Chondrocyte (in vitro differentiated cells): ENCODE results near the gene UBE4B. TPM values are rescaled to one million over a fixed set of nuclear protein-coding genes. Genes with fewer than 3 reads are reported as not detected.
"Not testable (repeated sequence)": the region's sequence is repeated elsewhere in the genome, so short reads cannot be mapped to it uniquely, and the experiment has no call there.

Experiments
- DNase-seq: peaks from one replicate; pipeline ENCODE4 v3.0.0; 2021; ENCODE audit warnings: mixed read lengths, low spot score
- H3K27ac Mint-ChIP-seq: one replicate; pipeline ENCODE4 v1.8.0; 2021; ENCODE audit warnings: mild to moderate bottlenecking, moderate library complexity, mixed read lengths; ENCODE audit not compliant: unreplicated experiment
- H3K27me3 Mint-ChIP-seq: 2 replicates; pipeline ENCODE4 v1.8.0; 2021; ENCODE audit warnings: low read depth, mixed read lengths
- H3K36me3 Mint-ChIP-seq: 2 replicates; pipeline ENCODE4 v1.8.0; 2021; ENCODE audit warnings: low read depth, mixed read lengths
- H3K4me1 Mint-ChIP-seq: 2 replicates; pipeline ENCODE4 v1.8.0; 2021; ENCODE audit warnings: low read depth, mild to moderate bottlenecking, mixed read lengths
- H3K4me3 Mint-ChIP-seq: one replicate; pipeline ENCODE4 v1.8.0; 2021; ENCODE audit warnings: mild to moderate bottlenecking, moderate library complexity, mixed read lengths; ENCODE audit not compliant: unreplicated experiment
- H3K9me3 Mint-ChIP-seq: 2 replicates; pipeline ENCODE4 v1.8.0; 2021; ENCODE audit warnings: low read depth, mixed read lengths
- total RNA-seq: library from RNA; stranded (reverse); gene quantifications from 3 replicates; pipeline ENCODE4 v1.2.1, GENCODE V29; 2021
- TF ChIP-seq, protein P1 (sequence below): fragments of 200-600 bp; sonication (generic); IDR thresholded peaks from 2 replicates; pipeline ENCODE4 v1.5.0; 2021; ENCODE audit warnings: antibody characterized with exemption, mild to moderate bottlenecking, moderate library complexity

The UBE4B gene
- total RNA-seq, 1 donor from 2014 or later = 47.1 TPM

DNA sequence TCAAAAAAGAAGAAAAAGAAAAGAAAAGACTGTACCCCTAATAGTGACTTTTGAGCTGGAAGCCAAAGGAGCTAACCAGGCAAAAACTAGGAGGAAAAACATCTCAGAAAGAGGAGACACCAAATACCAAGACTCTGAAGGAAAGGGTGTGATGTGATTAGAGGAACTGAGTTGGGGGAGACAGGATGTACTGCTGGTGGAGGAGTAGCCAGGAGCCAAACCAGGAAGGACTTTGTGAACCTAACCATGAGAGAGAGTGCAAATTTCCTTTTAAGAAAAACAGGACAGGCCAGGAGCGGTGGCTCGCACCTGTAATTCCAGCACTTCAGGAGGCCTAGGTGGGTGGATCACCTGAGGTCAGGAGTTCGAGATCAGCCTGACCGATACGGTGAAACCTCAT lies 39.8 kb upstream of the UBE4B start:
- Mint-ChIP-seq H3K4me1 (peaks cover 6% of the 10 kb centered on the region), H3K27ac (no peak overlapping the region), H3K27me3 (peaks cover 4% of the 10 kb centered on the region), H3K4me3 (no peak overlapping the region), H3K36me3 (no peaks in the 10 kb centered on the region), H3K9me3 (no peaks in the 10 kb centered on the region)
- TF ChIP-seq, protein P1, sequence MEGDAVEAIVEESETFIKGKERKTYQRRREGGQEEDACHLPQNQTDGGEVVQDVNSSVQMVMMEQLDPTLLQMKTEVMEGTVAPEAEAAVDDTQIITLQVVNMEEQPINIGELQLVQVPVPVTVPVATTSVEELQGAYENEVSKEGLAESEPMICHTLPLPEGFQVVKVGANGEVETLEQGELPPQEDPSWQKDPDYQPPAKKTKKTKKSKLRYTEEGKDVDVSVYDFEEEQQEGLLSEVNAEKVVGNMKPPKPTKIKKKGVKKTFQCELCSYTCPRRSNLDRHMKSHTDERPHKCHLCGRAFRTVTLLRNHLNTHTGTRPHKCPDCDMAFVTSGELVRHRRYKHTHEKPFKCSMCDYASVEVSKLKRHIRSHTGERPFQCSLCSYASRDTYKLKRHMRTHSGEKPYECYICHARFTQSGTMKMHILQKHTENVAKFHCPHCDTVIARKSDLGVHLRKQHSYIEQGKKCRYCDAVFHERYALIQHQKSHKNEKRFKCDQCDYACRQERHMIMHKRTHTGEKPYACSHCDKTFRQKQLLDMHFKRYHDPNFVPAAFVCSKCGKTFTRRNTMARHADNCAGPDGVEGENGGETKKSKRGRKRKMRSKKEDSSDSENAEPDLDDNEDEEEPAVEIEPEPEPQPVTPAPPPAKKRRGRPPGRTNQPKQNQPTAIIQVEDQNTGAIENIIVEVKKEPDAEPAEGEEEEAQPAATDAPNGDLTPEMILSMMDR = no peak
- no peak for DNase-seq

DNA sequence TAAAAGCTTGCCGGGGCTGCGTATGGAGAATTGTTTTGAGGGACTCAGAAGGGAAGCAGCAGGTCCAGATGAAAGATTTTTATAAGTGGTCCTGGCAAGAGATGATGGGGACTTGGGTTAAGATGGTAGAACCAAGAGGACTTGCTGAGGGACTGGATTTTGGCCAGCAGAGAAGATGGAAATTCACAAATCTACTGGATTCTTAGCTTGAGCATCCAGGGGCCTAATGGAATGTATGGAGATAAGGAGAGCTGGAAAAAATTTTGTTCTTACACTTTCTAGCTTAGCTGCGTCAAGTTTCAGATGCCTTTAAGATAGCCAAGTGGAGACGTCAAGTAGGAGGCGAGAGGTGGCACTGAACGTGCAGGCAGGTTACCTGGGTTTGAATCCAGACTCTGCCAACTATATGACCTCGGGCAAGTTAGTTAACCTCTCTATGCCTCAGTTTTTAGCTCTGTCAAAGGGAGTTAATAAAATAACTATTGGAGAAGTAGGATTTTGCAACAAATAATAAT lies 39.1 kb upstream of the UBE4B start:
- H3K9me3 Mint-ChIP-seq = no peaks in the 10 kb centered on the region
- H3K27me3 Mint-ChIP-seq = peaks cover 8% of the 10 kb centered on the region
- DNase-seq = no peak
- no peaks in the 10 kb centered on the region for H3K36me3 Mint-ChIP-seq
- no peak overlapping the region for H3K27ac Mint-ChIP-seq
- no peak overlapping the region for H3K4me3 Mint-ChIP-seq
- TF ChIP-seq, protein P1 = no peak
- H3K4me1 Mint-ChIP-seq = peaks cover 8% of the 10 kb centered on the region

DNA sequence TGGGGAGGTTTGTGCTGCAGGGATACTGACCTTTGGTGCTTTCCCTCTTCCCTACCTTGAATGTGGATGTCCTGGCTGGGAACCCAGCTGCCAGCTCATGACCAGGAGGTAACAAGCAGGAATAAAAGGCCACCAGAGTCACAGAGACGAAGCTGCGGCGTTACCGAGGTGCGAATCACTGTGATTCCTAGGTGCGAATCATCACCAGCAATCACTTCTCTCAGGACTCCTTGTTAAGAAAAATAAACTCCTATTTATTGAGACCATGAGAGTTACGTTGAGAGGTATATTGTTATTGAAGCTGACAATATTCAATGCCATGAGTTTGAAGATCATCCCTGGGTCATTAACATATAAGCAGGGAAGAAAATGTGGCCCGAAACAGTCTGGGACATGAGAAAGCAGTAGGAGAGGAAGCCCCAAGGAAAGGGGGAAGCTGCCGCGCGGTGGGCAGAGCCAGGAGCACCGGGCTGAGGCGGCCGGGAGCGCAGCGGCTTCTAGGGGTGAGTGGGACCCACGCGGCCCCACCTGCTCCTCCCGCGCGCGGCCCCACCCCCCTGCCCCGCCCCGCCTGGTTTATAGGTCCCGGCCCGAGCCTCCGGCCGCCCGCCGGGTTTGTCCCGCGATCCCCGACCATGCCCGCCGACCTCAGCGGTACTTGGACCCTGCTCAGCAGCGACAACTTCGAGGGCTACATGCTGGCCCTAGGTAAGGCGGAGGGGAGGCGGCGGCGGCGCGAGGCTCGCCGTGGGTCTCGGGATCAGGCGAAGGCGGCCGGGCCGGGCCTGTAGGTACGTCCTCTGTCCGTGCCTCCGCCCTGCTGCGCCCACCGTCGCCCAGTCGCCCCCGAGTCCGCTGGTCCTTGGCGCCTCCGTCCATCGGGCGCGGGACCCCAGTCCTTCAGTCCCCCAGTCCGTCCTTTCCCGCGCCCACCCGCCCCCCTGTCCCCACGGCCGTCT lies 35.9 kb upstream of the UBE4B start, which contains the start of gene RBP7:
TSS of gene RBP7 (plus strand) at position 605 of the 959 bp plus-strand sequence. CDS start at position 636, 31 bp downstream.
- Mint-ChIP-seq H3K4me1 (peaks cover 8% of the 10 kb centered on the region), H3K27ac (no peak within 1 kb of the TSS), H3K36me3 (no peaks in the 10 kb centered on the region), H3K9me3 (no peaks in the 10 kb centered on the region), H3K4me3 (peak within 1 kb of the TSS; percentile 65), H3K27me3 (peaks cover 12% of the 10 kb centered on the region)
- TF ChIP-seq, protein P1 = peak; percentile 10
- peak; percentile 86 for DNase-seq

DNA sequence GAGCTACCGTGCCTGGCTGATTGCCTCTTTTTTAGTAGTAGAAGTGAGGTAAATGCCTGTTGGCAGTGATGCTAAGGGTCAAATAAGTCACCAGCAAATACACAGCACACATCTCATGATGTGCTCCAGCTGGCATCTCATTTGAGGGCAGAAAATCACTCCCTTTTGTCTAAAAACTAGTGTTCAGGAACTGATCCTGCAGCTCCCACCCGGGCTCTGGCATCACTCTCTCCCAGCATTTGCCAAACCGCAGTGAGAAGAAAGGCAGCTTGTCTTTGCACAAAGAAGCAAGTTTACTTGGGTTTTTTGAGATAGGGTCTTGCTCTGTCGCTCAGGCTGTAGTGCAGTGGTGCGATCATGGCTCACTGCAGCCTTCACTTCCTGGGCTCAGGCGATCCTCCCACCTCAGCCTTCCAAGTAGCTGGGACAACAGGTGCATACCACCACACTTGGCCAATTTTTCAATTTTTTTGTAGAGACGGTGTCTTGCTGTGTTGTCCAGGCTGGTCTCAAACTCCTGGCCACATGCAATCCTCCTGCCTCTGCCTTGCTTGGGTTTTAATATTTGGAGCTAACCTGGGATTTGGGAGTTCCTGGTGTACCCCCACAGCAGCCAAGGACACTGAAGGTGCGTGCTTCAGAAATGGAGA lies 31.6 kb upstream of the UBE4B start:
- no peak overlapping the region for H3K27ac Mint-ChIP-seq
- DNase-seq = no peak
- no peaks in the 10 kb centered on the region for H3K36me3 Mint-ChIP-seq
- H3K9me3 Mint-ChIP-seq = no peaks in the 10 kb centered on the region
- H3K4me3 Mint-ChIP-seq = no peak overlapping the region
- peaks cover 15% of the 10 kb centered on the region for H3K27me3 Mint-ChIP-seq
- peaks cover 8% of the 10 kb centered on the region for H3K4me1 Mint-ChIP-seq
- TF ChIP-seq, protein P1 = no peak

GRCh38 chr1:10005248-10005647 lies 27.5 kb upstream of the UBE4B start:
- H3K4me3 Mint-ChIP-seq, H3K9me3 Mint-ChIP-seq, DNase-seq, H3K27ac Mint-ChIP-seq, H3K27me3 Mint-ChIP-seq, H3K36me3 Mint-ChIP-seq, H3K4me1 Mint-ChIP-seq: not testable (repeated sequence)
